ENCODE data around the gene CXCR5.

DNA sequence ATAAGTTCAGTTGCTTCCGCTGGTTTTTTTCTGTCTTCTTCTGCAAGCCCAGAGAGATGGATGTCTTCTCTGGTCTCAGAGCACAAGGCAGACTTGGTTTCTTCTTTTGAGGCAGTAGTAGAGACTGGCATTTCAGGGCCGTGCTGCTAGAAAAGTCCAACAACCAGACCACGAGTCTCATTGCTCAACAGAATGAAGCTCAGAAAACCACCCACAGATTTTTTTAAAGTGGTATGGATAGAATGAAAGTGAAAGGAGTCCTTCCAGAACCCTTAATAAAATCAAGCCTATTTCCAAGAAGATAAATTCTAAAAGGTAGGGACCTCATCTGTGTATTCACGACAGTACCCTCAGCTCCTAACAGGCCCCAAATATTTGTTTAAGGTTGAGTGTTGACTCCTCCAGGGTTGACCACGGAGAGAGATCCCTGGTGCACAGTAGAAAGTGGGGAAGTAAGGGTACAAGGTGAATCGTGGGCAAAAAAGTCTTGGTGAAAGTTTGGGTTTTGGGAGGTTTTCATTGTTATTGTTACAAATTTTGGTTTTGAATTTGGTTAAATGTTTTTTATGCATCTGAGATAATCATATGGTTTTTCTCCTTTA is 49.2 kb upstream of the CXCR5 start:
- TF ChIP-seq, protein P1, sequence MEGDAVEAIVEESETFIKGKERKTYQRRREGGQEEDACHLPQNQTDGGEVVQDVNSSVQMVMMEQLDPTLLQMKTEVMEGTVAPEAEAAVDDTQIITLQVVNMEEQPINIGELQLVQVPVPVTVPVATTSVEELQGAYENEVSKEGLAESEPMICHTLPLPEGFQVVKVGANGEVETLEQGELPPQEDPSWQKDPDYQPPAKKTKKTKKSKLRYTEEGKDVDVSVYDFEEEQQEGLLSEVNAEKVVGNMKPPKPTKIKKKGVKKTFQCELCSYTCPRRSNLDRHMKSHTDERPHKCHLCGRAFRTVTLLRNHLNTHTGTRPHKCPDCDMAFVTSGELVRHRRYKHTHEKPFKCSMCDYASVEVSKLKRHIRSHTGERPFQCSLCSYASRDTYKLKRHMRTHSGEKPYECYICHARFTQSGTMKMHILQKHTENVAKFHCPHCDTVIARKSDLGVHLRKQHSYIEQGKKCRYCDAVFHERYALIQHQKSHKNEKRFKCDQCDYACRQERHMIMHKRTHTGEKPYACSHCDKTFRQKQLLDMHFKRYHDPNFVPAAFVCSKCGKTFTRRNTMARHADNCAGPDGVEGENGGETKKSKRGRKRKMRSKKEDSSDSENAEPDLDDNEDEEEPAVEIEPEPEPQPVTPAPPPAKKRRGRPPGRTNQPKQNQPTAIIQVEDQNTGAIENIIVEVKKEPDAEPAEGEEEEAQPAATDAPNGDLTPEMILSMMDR (conservative IDR thresholded peaks at IDR 0.05; ENCODE audit: low read depth, low read length) = no peak
- TF ChIP-seq POLR2A (IDR thresholded peaks at IDR 0.05; ENCODE audit: low read depth, low read length) (no peak), BHLHE40 (IDR thresholded peaks at IDR 0.05; ENCODE audit: low read depth, low read length) (no peak), RFX5 (IDR thresholded peaks at IDR 0.05; ENCODE audit: low read depth, low read length) (no peak), RAD21 (IDR thresholded peaks at IDR 0.05; ENCODE audit: low read length) (no peak), SMC3 (IDR thresholded peaks at IDR 0.05; ENCODE audit: low read depth, low read length) (no peak), CEBPB (IDR thresholded peaks at IDR 0.05; ENCODE audit: low read depth, low read length) (peak; percentile 34; the same call in 1 of the 2 replicates), FOS (IDR thresholded peaks at IDR 0.05; ENCODE audit: low read depth, low read length) (no peak), NFE2L2 (IDR thresholded peaks at IDR 0.05; ENCODE audit: low read depth, low read length) (no peak), MAZ (IDR thresholded peaks at IDR 0.05; ENCODE audit: borderline replicate concordance, low read depth, low read length) (no peak)
- TF ChIP-seq, protein P2, sequence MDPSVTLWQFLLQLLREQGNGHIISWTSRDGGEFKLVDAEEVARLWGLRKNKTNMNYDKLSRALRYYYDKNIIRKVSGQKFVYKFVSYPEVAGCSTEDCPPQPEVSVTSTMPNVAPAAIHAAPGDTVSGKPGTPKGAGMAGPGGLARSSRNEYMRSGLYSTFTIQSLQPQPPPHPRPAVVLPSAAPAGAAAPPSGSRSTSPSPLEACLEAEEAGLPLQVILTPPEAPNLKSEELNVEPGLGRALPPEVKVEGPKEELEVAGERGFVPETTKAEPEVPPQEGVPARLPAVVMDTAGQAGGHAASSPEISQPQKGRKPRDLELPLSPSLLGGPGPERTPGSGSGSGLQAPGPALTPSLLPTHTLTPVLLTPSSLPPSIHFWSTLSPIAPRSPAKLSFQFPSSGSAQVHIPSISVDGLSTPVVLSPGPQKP (IDR thresholded peaks at IDR 0.05; ENCODE audit: borderline replicate concordance, low read depth, low read length) = no peak
- TF ChIP-seq, protein P3, sequence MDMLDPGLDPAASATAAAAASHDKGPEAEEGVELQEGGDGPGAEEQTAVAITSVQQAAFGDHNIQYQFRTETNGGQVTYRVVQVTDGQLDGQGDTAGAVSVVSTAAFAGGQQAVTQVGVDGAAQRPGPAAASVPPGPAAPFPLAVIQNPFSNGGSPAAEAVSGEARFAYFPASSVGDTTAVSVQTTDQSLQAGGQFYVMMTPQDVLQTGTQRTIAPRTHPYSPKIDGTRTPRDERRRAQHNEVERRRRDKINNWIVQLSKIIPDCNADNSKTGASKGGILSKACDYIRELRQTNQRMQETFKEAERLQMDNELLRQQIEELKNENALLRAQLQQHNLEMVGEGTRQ (IDR thresholded peaks at IDR 0.05; ENCODE audit: low read depth, low read length) = no peak
